Adipose tissue (tissue), 3 donors: Measurements from ENCODE around the gene IL4R. TPM values are rescaled to one million over a fixed set of nuclear protein-coding genes. Genes with fewer than 3 reads are reported as not detected.
"Not testable (repeated sequence)": the region's sequence is repeated elsewhere in the genome, so short reads cannot be mapped to it uniquely, and the experiment has no call there.

Experiments
- H3K27ac ChIP-seq: one replicate; pipeline ENCODE4 v1.5.1; 2013; ENCODE audit warnings: low read depth, low read length
- WGBS, 3 donors: extraction: QIAGEN DNeasy Blood & Tissue Kit; methylation state at CpG; one replicate each; pipeline ENCODE4 v1.1.7; 2013; 5-methylcytosine and 5-hydroxymethylcytosine counted together
- polyA plus RNA-seq, 3 donors: library from polyadenylated mRNA; stranded (reverse); fragments of 200-250 nt; gene quantifications; one replicate each; pipeline ENCODE4 v1.2.3, GENCODE V29; 2013
- donor health status: healthy with polysubstance abuse.
- donor health status: Bipolar disorder and iron deficiency.
- donor health status: healthy.

Gene IL4R
- polyA plus RNA-seq, 3 donors, result 13.5 to 49.3 (median 29.7) TPM

DNA sequence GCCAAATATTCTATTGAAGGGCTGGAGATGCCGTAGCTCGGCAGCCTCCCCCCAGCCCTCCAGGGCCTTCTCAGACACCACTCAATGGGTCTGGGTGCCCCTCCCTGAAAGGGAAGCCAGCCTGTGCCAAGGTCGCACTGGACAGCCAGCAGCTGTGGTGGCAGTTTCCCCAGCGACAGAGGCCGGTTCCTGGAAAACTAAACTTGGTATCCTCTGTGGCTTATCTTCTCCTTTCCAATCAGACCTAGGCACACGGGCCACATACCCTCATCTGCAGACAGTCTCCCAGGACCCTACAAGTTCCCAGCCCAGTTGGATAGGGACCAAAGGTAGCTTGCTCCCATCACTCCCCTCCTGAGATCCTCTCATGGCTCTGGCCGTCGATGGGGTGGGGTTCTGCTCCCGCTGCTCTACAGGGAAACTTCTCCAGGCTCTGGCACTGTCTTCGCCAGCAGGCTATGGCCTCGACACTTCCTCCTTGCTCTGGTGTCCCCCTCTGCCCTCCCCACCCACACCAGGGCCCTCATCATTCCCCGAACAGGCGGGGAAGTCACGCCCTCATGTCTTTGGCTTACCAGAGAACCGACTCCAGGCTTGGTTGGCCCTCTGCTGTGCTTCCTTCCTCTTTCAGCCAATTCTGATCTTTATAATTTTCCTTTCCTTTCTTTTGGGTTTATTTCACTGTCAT, 69.9 kb downstream of the IL4R start:
- H3K27ac ChIP-seq, result no peak overlapping the region
- WGBS, 3 donors, result 51 to 73% (median 65%) methylated on average over 15 of the region's 15 CpGs

GRCh38 chr16:27384425-27384824, 70.7 kb downstream of the IL4R start:
- H3K27ac ChIP-seq, result no peak overlapping the region
- 62 to 71% (median 64%) methylated on average over 5 of the region's 5 CpGs for WGBS, 3 donors

DNA sequence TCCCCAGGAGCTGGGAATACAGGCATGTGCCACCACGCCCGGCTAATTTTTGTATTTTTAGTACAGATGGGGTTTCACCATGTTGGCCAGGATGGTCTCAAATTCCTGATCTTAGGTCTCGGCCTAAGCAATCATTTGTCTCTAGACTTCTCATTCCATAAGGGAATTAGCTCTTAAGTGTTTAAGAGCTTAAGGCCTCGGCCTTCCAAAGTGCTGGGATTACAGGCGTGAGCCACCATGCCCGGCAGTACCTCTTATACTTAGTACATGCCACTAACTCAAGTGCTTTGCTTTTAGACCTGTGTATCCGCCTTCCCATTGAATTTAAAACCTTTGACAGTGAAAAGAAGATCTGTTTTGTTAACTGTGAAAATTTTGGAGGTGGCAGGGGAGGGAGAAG, 71.6 kb downstream of the IL4R start:
- H3K27ac ChIP-seq, result no peak overlapping the region
- 80 to 94% (median 88%) methylated on average over 7 of the region's 7 CpGs for WGBS, 3 donors

- H3K27ac ChIP-seq, result no peak overlapping the region
- 70 to 77% (median 73%) methylated on average over 4 of the region's 4 CpGs for WGBS, 3 donors
These were observed 72.9 kb downstream of the IL4R start for GRCh38 chr16:27386674-27387073.

DNA sequence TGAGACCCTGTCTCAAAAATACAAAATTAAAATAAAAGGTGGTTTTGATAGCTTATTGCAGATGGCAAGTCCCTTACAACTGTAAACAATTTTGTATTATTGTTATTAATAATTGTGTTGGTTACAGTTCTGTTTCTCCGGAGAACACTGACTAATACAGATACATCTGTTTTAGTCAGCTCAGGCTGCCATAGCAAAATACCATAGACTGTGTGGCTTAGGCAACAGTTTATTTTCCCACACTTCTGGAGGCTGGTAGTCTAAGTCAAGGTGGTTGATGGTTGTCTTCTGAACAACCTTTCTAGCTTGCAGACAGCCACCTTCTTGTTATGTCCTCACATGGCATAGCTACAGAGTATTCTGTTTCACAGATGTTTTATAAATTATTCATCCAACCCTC, 74.0 kb downstream of the IL4R start:
- 92 to 97% (median 93%) methylated on average over 1 of the region's 1 CpG for WGBS, 3 donors
- no peak overlapping the region for H3K27ac ChIP-seq

DNA sequence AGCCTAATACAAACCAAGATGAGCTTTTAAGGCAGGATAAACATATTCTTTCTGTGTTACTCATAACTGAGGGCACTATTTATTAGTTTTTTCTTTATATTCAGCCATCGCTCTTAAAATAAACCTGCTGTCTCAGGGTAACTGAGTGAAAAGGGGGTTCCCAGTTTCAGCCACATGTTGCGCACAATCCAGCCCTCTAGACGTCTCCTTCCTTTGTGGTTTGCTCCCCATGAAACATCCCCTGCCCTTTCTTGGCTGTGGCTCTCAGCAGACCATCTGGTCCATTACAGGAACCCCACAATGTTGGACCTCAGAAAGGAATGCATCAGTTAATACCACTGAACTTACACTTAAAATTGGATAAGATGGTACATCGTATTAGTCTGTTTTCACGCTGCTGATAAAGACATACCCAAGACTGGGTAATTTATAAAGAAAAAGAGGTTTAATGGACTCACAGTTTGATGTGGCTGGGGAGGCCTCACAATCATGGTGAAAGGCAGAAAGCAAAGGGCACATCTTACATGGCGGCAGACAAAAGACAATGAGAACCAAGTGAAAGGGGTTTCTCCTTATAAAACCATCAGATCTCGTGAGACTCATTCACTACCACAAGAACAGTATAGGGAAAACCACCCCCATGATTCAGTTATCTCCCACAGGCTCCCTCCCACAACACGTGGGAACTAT, 75.6 kb downstream of the IL4R start:
- H3K27ac ChIP-seq, result no peak overlapping the region
- 73 to 77% (median 77%) methylated on average over 8 of the region's 8 CpGs for WGBS, 3 donors

DNA sequence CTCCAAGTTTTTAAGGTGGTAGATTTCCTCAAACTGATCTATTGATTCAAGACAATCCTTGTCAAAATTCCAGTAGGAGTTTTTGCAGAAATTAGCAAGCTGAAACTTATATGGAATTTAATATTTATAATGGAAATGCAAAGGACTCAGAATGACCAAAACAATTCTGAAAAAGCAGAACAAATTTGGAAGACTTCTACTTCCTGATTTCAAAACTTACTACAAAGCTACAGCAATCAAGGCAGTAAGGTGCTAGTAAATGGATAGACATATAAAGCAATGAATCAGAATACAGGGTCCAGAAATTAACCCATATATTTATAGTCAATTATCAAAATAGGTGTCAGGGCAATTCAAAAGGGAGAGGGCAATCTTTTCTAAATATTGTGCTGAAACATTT, 76.4 kb downstream of the IL4R start:
- H3K27ac ChIP-seq, result no peak overlapping the region

DNA sequence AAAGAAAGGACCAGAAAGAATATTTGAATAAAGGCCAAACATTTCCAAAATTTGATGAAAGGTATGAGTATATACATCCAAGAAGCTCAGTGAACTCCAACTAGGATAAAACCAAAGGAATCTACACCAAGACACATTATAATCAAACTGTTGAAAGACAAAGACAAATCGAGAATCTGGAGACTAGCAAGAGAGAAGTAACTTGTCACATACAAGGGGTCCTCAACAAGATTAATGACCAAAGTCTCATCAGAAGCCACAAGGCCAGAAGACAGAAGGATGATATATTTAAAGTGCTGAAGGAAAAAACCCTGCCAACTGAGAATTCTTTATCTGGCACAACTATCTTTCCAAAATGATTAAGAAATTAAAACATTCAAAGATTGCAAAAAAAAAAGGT, 78.9 kb downstream of the IL4R start:
- no peak overlapping the region for H3K27ac ChIP-seq
- WGBS, 3 donors, result 70 to 81% (median 73%) methylated on average over 1 of the region's 1 CpG

DNA sequence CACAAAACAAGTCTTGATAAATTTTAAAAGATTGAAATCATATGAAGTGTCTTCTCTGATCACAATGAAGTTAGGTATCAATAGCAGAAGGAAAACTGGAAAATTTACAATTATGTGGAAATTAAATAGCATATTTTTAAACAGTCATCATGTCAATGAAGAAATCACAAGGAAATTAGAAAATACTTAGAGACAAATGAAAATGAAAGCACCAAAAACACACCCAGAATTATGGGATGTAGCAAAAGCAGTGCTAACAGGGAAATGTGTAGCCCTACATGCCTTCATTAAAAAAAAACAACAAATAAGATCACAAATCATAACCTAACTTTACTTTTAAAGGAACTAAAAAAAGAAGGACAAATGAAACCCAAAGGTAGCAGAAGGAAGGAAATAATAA, 80.7 kb downstream of the IL4R start:
- H3K27ac ChIP-seq, result no peak overlapping the region

GRCh38 chr16:27398341-27398893, 84.6 kb downstream of the IL4R start:
- H3K27ac ChIP-seq, result not testable (repeated sequence)
- WGBS, 3 donors, result 85 to 90% (median 86%) methylated on average over 15 of the region's 15 CpGs

DNA sequence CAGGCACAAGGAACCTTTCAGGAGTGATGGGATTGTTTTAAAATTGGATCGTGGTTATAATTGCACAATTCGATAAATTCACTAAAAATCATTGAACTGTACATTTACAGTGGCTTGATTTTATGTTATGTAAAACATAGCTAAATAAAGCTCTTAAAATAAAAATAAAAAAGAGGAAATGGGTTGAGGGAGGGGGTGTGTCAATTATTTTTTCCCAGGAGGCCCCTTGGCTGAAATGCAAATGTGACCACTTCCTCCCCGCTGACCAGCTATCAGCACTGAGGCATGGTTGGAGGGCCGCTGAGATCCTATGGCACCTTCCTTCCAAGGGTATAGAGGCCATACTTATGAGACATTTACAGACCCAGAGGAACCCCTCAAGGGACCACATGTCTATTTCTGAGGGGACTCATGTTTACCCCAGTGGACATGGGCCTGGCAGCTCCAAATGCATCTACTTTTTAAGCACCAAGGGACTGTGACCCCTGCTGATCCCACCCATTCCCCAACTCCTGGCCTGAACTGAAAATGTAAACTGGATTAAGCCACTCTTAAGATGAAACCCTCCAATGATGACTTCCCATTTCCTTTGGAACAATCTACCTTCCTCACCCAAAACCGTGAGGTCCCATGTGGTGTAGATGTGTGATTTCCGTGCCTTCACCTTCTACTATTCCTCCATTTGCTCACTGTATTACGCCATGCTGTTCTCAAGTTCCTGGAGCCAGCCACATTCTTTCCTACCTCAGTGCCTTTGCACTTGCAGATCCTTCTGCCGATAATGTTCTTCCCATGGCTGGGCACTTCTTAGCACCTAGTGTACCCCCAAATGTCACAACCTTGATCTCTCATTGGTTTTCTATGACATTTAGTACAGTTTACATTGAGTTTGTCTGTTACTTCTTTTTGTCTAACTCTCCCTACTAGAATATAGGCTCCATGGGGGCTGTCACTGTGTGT, 85.4 kb downstream of the IL4R start:
- no peak overlapping the region for H3K27ac ChIP-seq
- WGBS, 3 donors, result 65 to 82% (median 70%) methylated on average over 8 of the region's 8 CpGs

DNA sequence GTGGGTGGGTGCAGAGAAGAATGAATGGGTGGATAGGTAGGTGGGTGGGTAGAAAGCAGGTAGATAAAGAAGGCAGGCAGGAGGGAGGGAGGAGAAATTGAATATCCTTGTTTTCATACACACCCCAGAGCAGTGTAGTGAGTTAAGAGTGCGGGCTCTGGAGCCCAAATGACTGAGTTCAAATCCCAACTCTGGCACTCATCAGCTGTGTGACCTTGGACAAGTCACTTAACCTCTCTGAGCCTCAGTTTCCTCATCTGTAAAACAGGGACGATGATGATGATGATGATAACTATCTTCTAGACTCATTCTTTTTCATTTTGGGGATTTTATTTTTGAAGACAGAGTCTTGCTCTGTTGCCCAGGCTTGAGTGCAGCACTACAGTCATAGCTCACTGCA, 86.2 kb downstream of the IL4R start:
- no peak overlapping the region for H3K27ac ChIP-seq
- WGBS, 3 donors, result 89 to 94% (median 93%) methylated on average over 2 of the region's 2 CpGs

- no peak overlapping the region for H3K27ac ChIP-seq
- 38 to 41% (median 40%) methylated on average over 11 of the region's 11 CpGs for WGBS, 3 donors
These were observed 87.2 kb downstream of the IL4R start for GRCh38 chr16:27400751-27401620.

- 11 to 12% (median 11%) methylated on average over 23 of the region's 23 CpGs for WGBS, 3 donors
- no peak within 1 kb of the TSS for H3K27ac ChIP-seq
These were observed 88.2 kb downstream of the IL4R start, which contains the start of gene IL21R for GRCh38 chr16:27401768-27402568. Gene IL21R (plus strand): TSS chr16:27402174. CDS start chr16:27430072, 27,898 bp downstream.

GRCh38 chr16:27402569-27402963, 88.8 kb downstream of the IL4R start:
- WGBS, 3 donors, result 49 to 60% (median 51%) methylated on average over 8 of the region's 8 CpGs
- H3K27ac ChIP-seq, result no peak overlapping the region

DNA sequence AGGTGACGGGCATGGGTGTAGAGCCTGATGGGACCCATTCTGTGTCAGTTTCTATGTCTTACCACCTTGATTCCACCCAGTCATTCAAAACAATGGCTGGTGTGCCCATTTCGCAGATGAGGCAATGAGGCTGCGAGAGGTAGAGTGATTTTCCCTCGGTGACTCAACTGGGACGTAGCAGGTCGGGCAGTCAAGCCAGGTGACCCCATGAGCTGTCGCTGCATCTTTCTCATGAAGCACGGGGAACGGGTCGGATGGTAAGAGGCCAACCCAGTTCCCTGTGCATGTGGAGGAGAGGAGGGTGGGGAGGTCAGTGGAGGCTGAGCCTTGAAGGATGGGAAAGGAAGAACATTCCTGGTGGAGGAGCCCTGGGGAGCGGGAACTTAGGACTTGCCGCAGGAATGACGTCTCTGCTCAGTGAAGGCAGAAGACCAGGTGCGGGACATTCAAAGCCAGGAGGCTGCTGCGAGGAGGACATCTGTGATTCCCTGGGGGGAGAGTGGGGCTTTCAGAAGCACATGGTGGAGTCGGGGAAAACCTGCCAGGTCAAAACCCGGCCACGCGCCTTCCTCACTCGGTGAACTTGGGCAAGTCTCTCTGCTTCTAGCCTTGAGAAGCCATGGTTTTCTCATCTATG, 89.3 kb downstream of the IL4R start:
- H3K27ac ChIP-seq, result no peak overlapping the region
- WGBS, 3 donors, result 80 to 87% (median 82%) methylated on average over 20 of the region's 20 CpGs

- no peak overlapping the region for H3K27ac ChIP-seq
- 73 to 94% (median 79%) methylated on average over 6 of the region's 6 CpGs for WGBS, 3 donors
These were observed 89.8 kb downstream of the IL4R start for GRCh38 chr16:27403601-27403992.
